Activated naive CD8-positive, alpha-beta T cell treated with anti-CD3 and anti-CD28 coated beads, Interleukin-2, amount 10 ng/mL, durations not matched to agents 7 days and 5 days (primary cell): ENCODE results near the gene ST8SIA6. TPM values are rescaled to one million over a fixed set of nuclear protein-coding genes. Genes with fewer than 3 reads are reported as not detected.

ENCODE experiments used
- ATAC-seq: fragments of 150-1000 bp; cut with Tn5 transposase; one replicate; pipeline ENCODE4 v1.10.0; 2021; ENCODE audit warnings: low read depth, moderate library complexity
- POLR2A ChIA-PET: fragments of 350-600 bp; sonication (Branson Sonifier 250); formaldehyde crosslinking; loops from one replicate; lab custom pipeline; 2021; ENCODE audit warnings: antibody characterized with exemption; lab: Charles Lee
- DNase-seq: peaks from one replicate; pipeline ENCODE4 v3.0.0; 2021
- H3K27ac Mint-ChIP-seq: one replicate; pipeline ENCODE4 v1.8.0; 2022; ENCODE audit warnings: mild to moderate bottlenecking, mixed read lengths
- H3K27me3 Mint-ChIP-seq: one replicate; pipeline ENCODE4 v1.8.0; 2022; ENCODE audit warnings: mild to moderate bottlenecking, moderate library complexity, mixed read lengths
- H3K36me3 Mint-ChIP-seq: one replicate; pipeline ENCODE4 v1.8.0; 2021; ENCODE audit warnings: mild to moderate bottlenecking, mixed read lengths
- H3K4me1 Mint-ChIP-seq: one replicate; pipeline ENCODE4 v1.8.0; 2021; ENCODE audit warnings: mixed read lengths
- H3K4me3 Mint-ChIP-seq: one replicate; pipeline ENCODE4 v1.8.0; 2022; ENCODE audit warnings: mild to moderate bottlenecking, moderate library complexity, mixed read lengths
- H3K9me3 Mint-ChIP-seq: one replicate; pipeline ENCODE4 v1.8.0; 2021; ENCODE audit warnings: mixed read lengths
- total RNA-seq, 2 experiments: library from RNA; stranded (reverse); gene quantifications; one replicate each; pipeline ENCODE4 v1.2.3, GENCODE V29; 2021

ST8SIA6 gene
- total RNA-seq, 2 experiments from 2014 or later: 0.34 to 0.61 TPM

- DNase-seq (peak; percentile 76), ATAC-seq (peak; percentile 85)
- H3K27ac Mint-ChIP-seq: peak overlapping the region; percentile 88
- no peaks in the 10 kb centered on the region for H3K9me3 Mint-ChIP-seq
- POLR2A ChIA-PET: interaction anchor here (1.0 to 1.4 kb wide), 7 partner anchors 10 to 611 kb away, joined by 4 to 8 read pairs (median 5); partner anchors contain the start of genes RSU1 and TRDMT1
- peaks cover 58% of the 10 kb centered on the region for H3K4me1 Mint-ChIP-seq
- H3K27me3 Mint-ChIP-seq: peaks cover 4% of the 10 kb centered on the region
- peak overlapping the region; percentile 75 for H3K4me3 Mint-ChIP-seq
- no peaks in the 10 kb centered on the region for H3K36me3 Mint-ChIP-seq
Measured at GRCh38 chr10:17428351-17429097, 25.9 kb downstream of the ST8SIA6 start.

- Mint-ChIP-seq H3K27me3 (peaks cover 4% of the 10 kb centered on the region), H3K36me3 (no peaks in the 10 kb centered on the region), H3K4me1 (peaks cover 60% of the 10 kb centered on the region), H3K27ac (peak overlapping the region; percentile 88), H3K4me3 (peak overlapping the region; percentile 75), H3K9me3 (no peaks in the 10 kb centered on the region)
- ATAC-seq: peak; percentile 23
- no peak for DNase-seq
- POLR2A ChIA-PET: interaction anchor here (1.1 to 1.4 kb wide), 4 partner anchors 11 to 610 kb away, joined by 5 to 8 read pairs (median 6); partner anchors contain the start of genes RSU1 and TRDMT1
Measured at GRCh38 chr10:17427666-17428350, 26.6 kb downstream of the ST8SIA6 start.

- peaks cover 60% of the 10 kb centered on the region for H3K4me1 Mint-ChIP-seq
- no peaks in the 10 kb centered on the region for H3K9me3 Mint-ChIP-seq
- no peak for DNase-seq
- no peaks in the 10 kb centered on the region for H3K36me3 Mint-ChIP-seq
- POLR2A ChIA-PET: interaction anchor here (0.7 to 1.9 kb wide), 2 partner anchors 17 to 610 kb away, joined by 3 to 5 read pairs; partner anchors contain the start of gene RSU1
- peaks cover 4% of the 10 kb centered on the region for H3K27me3 Mint-ChIP-seq
- peak overlapping the region; percentile 88 for H3K27ac Mint-ChIP-seq
- H3K4me3 Mint-ChIP-seq: no peak overlapping the region
- no peak for ATAC-seq
Measured at GRCh38 chr10:17427201-17427600, 27.2 kb downstream of the ST8SIA6 start.

DNA sequence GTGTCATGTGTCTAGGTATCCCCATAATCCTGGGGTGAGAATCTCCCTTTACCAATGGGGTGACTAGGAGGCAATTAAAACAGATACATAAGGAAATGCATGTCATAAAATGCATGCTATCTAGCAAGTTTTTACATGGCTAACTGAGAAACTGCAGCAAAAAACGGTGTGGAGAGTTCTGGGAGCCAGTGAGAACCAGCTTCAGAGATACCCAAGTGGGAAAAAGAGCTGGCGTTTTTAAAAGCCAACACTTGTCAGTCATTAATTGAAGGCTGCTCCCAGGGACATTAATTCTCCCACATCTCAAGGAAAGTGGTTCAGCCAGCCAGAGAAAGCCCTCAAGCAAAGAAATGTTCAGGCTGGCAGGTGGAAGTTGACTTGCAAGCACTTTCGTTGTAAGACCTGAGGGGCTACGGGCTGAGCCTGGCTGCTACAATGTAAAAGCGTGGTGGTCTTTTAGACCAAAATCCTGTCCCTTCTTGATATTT is 28.1 kb downstream of the ST8SIA6 start:
- Mint-ChIP-seq H3K27ac (peak overlapping the region; percentile 64), H3K27me3 (no peaks in the 10 kb centered on the region), H3K9me3 (no peaks in the 10 kb centered on the region), H3K4me1 (peaks cover 58% of the 10 kb centered on the region), H3K4me3 (no peak overlapping the region), H3K36me3 (no peaks in the 10 kb centered on the region)
- POLR2A ChIA-PET: interaction anchor here (0.7 to 1.9 kb wide), 3 partner anchors 18 to 609 kb away, joined by 3 to 5 read pairs (median 5); partner anchors contain the start of gene RSU1
- DNase-seq (no peak), ATAC-seq (no peak)

GRCh38 chr10:17425584-17426262 is 28.7 kb downstream of the ST8SIA6 start:
- DNase-seq (peak; percentile 47), ATAC-seq (peak; percentile 49)
- Mint-ChIP-seq H3K27me3 (no peaks in the 10 kb centered on the region), H3K27ac (peak overlapping the region; percentile 64), H3K4me3 (peak overlapping the region; percentile 13), H3K4me1 (peaks cover 57% of the 10 kb centered on the region), H3K36me3 (no peaks in the 10 kb centered on the region), H3K9me3 (no peaks in the 10 kb centered on the region)
- POLR2A ChIA-PET: interaction anchor here (1.9 kb wide), 1 partner anchor 608 kb away, joined by 5 read pairs; the partner anchor contains the start of gene RSU1

GRCh38 chr10:17423632-17424186 is 30.7 kb downstream of the ST8SIA6 start:
- Mint-ChIP-seq H3K4me3 (no peak overlapping the region), H3K9me3 (no peaks in the 10 kb centered on the region), H3K4me1 (peaks cover 42% of the 10 kb centered on the region), H3K36me3 (no peaks in the 10 kb centered on the region), H3K27me3 (no peaks in the 10 kb centered on the region), H3K27ac (no peak overlapping the region)
- ATAC-seq (no peak), DNase-seq (no peak)
- POLR2A ChIA-PET: no interaction called here

GRCh38 chr10:17422931-17423330 is 31.5 kb downstream of the ST8SIA6 start:
- Mint-ChIP-seq H3K4me1 (peaks cover 35% of the 10 kb centered on the region), H3K36me3 (no peaks in the 10 kb centered on the region), H3K9me3 (no peaks in the 10 kb centered on the region), H3K27me3 (no peaks in the 10 kb centered on the region), H3K27ac (no peak overlapping the region), H3K4me3 (no peak overlapping the region)
- DNase-seq (no peak), ATAC-seq (no peak)
- POLR2A ChIA-PET: no interaction called here

GRCh38 chr10:17418249-17418648 is 36.1 kb downstream of the ST8SIA6 start:
- peaks cover 9% of the 10 kb centered on the region for H3K27me3 Mint-ChIP-seq
- POLR2A ChIA-PET: interaction anchor here (1.0 kb wide), 1 partner anchor 11 kb away, joined by 4 read pairs; no protein-coding TSS in a partner anchor

DNA sequence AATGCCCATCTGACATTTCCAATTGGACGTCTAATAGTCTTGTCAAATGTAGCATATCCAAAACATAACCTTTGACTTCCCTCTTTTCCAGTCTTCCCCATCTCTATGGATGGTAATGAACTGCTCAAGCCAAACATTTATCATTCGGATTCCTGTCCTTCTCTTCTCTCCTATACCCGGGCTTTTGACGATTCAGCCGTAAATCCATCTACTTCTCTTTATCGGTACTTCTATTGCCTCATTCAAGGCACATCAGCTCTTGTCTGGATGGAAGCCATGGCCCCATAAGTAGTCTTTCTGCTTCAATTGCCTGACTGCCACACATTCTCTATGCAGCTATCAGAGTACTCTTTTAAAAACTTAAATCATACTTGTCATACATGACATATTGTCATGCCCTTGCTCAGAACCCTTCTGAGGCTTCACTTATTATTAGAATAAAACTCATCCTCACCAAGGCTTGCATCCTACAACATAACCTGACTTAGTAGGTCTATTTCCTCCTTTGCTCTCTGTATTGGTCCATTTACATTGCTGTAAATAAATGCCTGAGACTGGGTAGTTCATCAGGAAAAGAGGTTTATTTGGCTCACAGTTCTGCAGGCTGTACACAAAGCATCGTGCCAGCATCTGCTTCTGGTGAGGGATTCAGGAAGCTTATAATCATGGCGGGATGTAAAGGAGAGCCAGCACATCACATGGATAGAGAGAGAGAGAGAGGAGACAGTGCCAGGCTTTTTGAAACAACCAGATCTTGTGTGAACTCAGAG is 37.8 kb downstream of the ST8SIA6 start:
- Mint-ChIP-seq H3K36me3 (peaks cover 1% of the 10 kb centered on the region), H3K9me3 (peaks cover 8% of the 10 kb centered on the region), H3K4me1 (no peaks in the 10 kb centered on the region), H3K27me3 (peaks cover 9% of the 10 kb centered on the region), H3K27ac (no peak overlapping the region), H3K4me3 (no peak overlapping the region)
- ATAC-seq (no peak), DNase-seq (no peak)
- POLR2A ChIA-PET: interaction anchor here (1.7 kb wide), 1 partner anchor 12 kb away, joined by 5 read pairs; no protein-coding TSS in a partner anchor

More at GRCh38 chr10:17418249-17418648, 36.1 kb downstream of the ST8SIA6 start:
- H3K36me3 Mint-ChIP-seq: peaks cover 1% of the 10 kb centered on the region
- DNase-seq: no peak
- H3K4me1 Mint-ChIP-seq: no peaks in the 10 kb centered on the region
- H3K9me3 Mint-ChIP-seq: peaks cover 8% of the 10 kb centered on the region
- H3K27ac Mint-ChIP-seq: no peak overlapping the region
- H3K4me3 Mint-ChIP-seq: no peak overlapping the region
- no peak for ATAC-seq

DNA sequence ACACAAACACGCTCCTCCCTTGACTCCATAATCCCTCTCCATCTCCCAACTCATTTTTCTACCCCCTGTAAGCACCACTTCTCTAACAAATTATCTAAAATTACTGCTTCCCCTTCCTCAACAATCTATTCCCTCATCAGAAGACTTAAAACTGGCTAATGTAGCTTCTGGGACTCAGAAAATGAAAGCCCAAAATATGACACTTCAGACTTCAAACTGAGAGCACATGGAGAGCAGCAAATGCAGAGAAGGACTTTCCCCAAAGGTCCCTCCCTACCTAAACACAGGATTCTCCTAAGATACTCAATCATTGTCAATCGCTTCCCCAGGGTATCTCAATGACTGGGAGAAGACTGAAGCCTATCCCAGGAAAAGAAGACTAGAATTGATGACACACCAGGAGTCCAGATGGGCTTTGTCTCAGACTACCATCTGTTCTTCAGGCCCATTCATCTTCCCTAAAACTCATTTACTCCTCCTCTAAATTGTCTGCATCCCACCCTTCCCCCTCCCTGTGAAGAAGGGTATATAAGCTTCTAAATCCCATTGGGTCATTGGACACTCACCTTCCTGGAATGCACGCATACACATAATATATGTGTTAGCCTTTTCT is 39.2 kb downstream of the ST8SIA6 start:
- no peak for ATAC-seq
- Mint-ChIP-seq H3K9me3 (peaks cover 8% of the 10 kb centered on the region), H3K4me1 (no peaks in the 10 kb centered on the region), H3K4me3 (no peak overlapping the region), H3K36me3 (peaks cover 1% of the 10 kb centered on the region), H3K27ac (no peak overlapping the region), H3K27me3 (peaks cover 9% of the 10 kb centered on the region)
- DNase-seq: no peak
- POLR2A ChIA-PET: no interaction called here

GRCh38 chr10:17414484-17414883 is 39.9 kb downstream of the ST8SIA6 start:
- Mint-ChIP-seq H3K27ac (no peak overlapping the region), H3K4me3 (no peak overlapping the region), H3K9me3 (peaks cover 8% of the 10 kb centered on the region), H3K27me3 (peaks cover 9% of the 10 kb centered on the region), H3K36me3 (peaks cover 1% of the 10 kb centered on the region), H3K4me1 (no peaks in the 10 kb centered on the region)
- no peak for DNase-seq
- POLR2A ChIA-PET: no interaction called here
- no peak for ATAC-seq

DNA sequence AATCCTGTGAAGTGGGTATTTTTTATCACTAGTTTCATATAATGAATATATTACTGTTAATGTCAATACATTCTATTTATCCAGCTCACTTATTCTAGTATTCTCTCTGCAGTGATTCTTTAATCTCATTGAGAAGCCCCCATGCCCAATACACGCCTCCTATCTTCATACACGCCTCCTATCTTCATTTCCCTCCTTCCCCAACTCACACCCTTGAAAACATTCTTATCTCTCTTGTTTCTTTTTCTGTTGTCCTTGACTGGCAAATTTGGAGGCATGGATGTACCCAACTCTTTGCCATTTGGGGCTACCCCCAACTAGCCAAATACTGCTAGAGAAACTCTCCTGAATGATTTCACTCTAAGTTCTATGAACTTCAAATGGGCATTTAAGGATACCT is 40.5 kb downstream of the ST8SIA6 start:
- POLR2A ChIA-PET: no interaction called here
- Mint-ChIP-seq H3K27me3 (peaks cover 9% of the 10 kb centered on the region), H3K27ac (peak overlapping the region; percentile 44), H3K4me1 (peaks cover 2% of the 10 kb centered on the region), H3K36me3 (peaks cover 1% of the 10 kb centered on the region), H3K9me3 (peaks cover 8% of the 10 kb centered on the region), H3K4me3 (no peak overlapping the region)
- ATAC-seq (no peak), DNase-seq (no peak)
